MG63 (cell line): ENCODE results near the gene RO60. TPM values are rescaled to one million over a fixed set of nuclear protein-coding genes. Genes with fewer than 3 reads are reported as not detected.

Source experiments
- DNase-seq: peaks from one replicate; pipeline ENCODE4 v3.0.0-alpha.2; 2020
- H3K27me3 ChIP-seq: fragments of 250-450 bp; sonication (Bioruptor Pico); 2 replicates; pipeline ENCODE4 v1.5.1; 2020; ENCODE audit warnings: mild to moderate bottlenecking, moderate library complexity
- H3K36me3 ChIP-seq: fragments of 250-450 bp; sonication (Bioruptor Pico); 2 replicates; pipeline ENCODE4 v1.5.1; 2020; ENCODE audit warnings: mild to moderate bottlenecking, moderate library complexity
- H3K4me3 ChIP-seq: fragments of 250-450 bp; sonication (Bioruptor Pico); 2 replicates; pipeline ENCODE4 v1.5.1; 2020; ENCODE audit warnings: mild to moderate bottlenecking, moderate library complexity
- H3K9me3 ChIP-seq: fragments of 250-450 bp; sonication (Bioruptor Pico); 2 replicates; pipeline ENCODE4 v1.5.1; 2020; ENCODE audit warnings: mild to moderate bottlenecking, moderate library complexity
- total RNA-seq: library from RNA; depleted of rRNA; stranded (reverse); fragments of >200 nt; shearing (Covaris generic); gene quantifications from 2 replicates; pipeline ENCODE4 v1.2.3, GENCODE V29; 2014; ENCODE audit warnings: low replicate concordance; rRNA removed

The RO60 gene
- total RNA-seq, 1 experiment from 2014 or later: 81.6 TPM

DNA sequence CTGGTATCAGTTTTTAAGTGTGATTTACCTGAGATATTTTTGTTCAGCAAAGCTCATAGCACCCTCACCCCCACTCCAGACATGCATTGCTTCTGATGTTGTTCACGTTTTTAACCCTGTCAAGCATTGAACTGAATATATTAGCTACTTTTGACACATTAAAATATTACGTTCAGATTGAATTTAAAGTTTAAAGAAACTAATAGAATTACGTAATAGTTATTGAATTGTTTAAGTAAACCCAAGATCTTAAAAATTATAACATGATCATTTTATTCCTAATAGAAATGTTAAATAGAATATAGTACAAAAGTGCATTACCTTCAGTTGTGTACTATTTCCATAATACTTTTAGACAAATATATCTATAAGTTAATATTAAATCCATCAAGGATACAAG, 26.9 kb downstream of the RO60 start:
- peaks cover 58% of the 10 kb centered on the region for H3K36me3 ChIP-seq
- H3K4me3 ChIP-seq: no peak overlapping the region
- DNase-seq: no peak

GRCh38 chr1:193087893-193088292, 28.5 kb downstream of the RO60 start:
- DNase-seq: no peak
- peaks cover 50% of the 10 kb centered on the region for H3K36me3 ChIP-seq
- H3K9me3 ChIP-seq: no peaks in the 10 kb centered on the region
- no peak overlapping the region for H3K4me3 ChIP-seq
- H3K27me3 ChIP-seq: no peaks in the 10 kb centered on the region

More for the DNA sequence above, 26.9 kb downstream of the RO60 start:
- H3K27me3 ChIP-seq: no peaks in the 10 kb centered on the region
- H3K9me3 ChIP-seq: no peaks in the 10 kb centered on the region

DNA sequence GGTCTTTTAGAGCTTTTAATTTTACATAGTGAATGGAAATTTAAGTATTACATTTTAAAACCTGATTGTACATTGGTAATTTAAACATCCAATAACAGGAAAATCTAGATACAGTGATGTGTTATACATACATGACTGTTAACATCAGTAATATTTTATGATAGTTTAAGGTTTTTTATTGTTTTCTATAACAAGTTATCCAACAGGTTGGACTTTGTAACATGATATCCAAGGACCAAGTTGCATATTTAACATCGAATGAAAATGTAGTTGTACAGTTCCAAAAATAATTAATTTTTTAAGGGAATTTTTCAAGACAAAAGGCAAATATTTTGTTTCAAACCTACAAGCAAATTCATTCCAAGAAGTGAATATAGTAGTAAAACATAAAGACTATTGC, 31.5 kb downstream of the RO60 start:
- no peaks in the 10 kb centered on the region for H3K9me3 ChIP-seq
- peaks cover 49% of the 10 kb centered on the region for H3K36me3 ChIP-seq
- no peak overlapping the region for H3K4me3 ChIP-seq
- no peak for DNase-seq
- H3K27me3 ChIP-seq: no peaks in the 10 kb centered on the region

DNA sequence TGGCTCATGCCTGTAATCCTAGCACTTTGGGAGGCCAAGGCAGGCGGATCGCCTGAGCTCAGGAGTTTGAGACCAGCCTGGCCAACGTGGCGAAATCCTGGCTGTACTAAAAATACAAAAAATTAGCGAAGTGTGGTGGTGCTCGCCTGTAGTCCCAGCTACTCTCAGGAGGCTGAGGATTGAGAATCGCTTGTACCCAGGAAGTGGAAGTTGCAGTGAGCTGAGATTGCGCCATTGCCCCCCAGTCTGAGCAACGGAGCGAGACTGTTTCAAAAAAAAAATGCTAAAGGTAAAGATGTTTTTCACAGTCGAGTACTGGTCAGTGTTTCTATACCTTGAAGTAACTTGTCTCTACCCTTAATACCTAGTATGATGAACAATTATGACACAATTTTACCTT, 34.7 kb downstream of the RO60 start:
- Histone ChIP-seq H3K27me3 (no peaks in the 10 kb centered on the region), H3K9me3 (no peaks in the 10 kb centered on the region), H3K4me3 (no peak overlapping the region), H3K36me3 (peaks cover 69% of the 10 kb centered on the region)
- no peak for DNase-seq

- Histone ChIP-seq H3K9me3 (no peaks in the 10 kb centered on the region), H3K27me3 (no peaks in the 10 kb centered on the region), H3K36me3 (peaks cover 32% of the 10 kb centered on the region), H3K4me3 (no peak overlapping the region)
- DNase-seq: no peak
Measured at GRCh38 chr1:193102662-193103061, 43.2 kb downstream of the RO60 start.

DNA sequence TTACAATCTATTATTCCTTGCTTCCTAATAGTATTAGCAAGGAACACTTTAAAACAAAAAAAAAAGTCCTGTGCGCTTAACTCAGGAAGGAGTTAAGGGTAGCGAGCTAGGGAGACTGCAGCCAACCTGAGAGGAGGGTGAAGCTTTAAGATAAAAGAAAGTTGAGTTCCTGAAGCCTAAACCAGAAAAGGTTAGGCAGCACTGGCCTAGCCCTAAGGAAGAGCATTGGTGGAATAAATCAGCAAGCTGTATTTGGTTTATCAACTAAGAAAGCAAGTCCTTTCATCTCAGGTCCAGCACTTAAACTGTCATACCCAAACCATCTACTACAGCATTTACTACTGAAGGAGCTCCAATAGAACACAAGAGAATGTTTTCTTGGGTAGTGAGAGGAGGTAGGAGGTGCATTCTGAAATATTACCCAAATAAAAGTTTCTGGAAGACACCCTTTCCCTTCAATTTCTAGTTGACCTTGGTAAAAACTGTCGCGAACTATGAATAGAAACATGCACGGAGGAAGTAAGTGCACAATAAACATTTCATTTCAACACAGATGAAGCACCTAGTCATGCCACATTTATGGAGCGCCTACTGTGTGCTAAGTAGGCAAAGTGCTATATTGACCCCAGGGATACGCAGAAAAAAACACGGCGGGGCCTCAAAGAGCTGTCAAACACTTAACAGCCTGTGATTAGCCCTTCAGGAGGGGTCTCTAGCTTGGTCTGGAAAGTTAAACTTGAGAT, 44.5 kb downstream of the RO60 start:
- no peak for DNase-seq

GRCh38 chr1:193104502-193104906, 45.1 kb downstream of the RO60 start:
- Histone ChIP-seq H3K36me3 (peaks cover 15% of the 10 kb centered on the region), H3K4me3 (peak overlapping the region; percentile 80), H3K27me3 (no peaks in the 10 kb centered on the region), H3K9me3 (no peaks in the 10 kb centered on the region)
- peak; percentile 63 for DNase-seq

More for the DNA sequence above, 44.5 kb downstream of the RO60 start:
- Histone ChIP-seq H3K4me3 (peak overlapping the region; percentile 80), H3K27me3 (no peaks in the 10 kb centered on the region), H3K9me3 (no peaks in the 10 kb centered on the region), H3K36me3 (peaks cover 20% of the 10 kb centered on the region)

DNA sequence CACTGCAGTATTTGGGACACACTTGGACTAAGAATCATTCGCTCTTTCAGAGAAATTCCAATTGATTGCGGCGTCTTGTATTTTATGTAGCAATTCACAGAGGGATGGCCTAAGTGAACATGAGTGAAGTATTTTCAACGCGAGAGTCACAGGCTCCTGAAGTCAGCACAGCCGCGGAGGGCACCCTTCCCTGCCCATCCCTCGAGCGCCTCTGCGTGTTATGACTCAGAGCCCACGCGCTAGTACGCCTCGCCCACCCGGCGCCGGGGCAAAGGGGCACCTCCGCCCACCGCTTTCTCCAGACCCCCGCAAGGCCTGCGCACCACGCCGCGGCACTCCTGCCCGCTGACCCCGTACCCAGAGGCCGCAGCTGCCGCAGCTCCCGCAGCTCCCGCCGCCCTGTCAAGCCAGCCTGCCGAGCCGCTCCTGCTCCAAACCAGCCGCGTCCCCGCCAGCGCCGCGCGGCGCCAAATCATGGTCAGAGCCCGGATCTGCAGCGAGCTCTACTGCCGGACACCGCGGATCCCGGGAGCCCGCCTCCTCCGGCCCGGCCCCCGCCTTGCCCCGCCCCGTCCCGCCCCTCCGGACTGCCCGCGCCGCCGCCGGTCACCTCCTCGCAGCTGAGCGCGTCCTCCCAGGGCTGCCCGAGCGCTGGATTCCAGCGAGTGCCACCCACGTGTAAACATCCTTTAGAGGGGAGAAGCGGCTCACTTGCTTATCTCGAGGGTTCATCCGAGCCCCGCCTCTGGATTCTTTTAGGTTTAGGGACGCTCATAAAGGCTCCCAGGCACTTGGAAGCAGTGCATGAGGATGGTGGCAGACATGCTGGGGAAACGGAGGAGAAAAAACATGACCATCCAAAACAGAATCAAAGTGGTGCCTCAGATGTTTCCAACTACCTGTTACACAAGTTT, 45.8 kb downstream of the RO60 start, which contains the start of gene GLRX2:
Gene GLRX2, minus strand, starts transcription at position 508 of the 914 bp plus-strand sequence. Its CDS starts 32 bp downstream, at position 476.
- Histone ChIP-seq H3K36me3 (peaks cover 8% of the 10 kb centered on the region), H3K27me3 (no peaks in the 10 kb centered on the region), H3K9me3 (no peaks in the 10 kb centered on the region), H3K4me3 (peak within 1 kb of the TSS; percentile 80)
- peak; percentile 94 for DNase-seq

DNA sequence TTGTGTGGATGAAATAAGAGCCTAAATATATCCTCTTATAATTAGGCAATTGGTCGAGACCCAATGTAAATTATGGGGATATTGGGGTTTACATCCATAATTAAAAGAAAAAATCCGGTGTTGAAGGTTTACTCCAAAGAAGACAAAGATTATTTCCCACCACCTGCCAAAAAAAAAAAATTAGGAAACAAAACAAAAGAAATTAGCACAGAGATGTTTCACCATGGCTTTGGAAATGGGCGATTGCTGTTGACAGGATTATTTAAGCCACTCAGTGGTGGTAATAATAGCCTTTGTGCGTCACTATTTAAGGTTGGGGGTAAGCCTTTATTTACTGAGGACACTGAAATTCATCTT, 46.4 kb downstream of the RO60 start:
- DNase-seq: no peak
- no peaks in the 10 kb centered on the region for H3K27me3 ChIP-seq
- peak overlapping the region; percentile 80 for H3K4me3 ChIP-seq
- peaks cover 2% of the 10 kb centered on the region; the same call in 1 of the 2 replicates for H3K36me3 ChIP-seq
- no peaks in the 10 kb centered on the region for H3K9me3 ChIP-seq

- no peak overlapping the region for H3K4me3 ChIP-seq
- H3K27me3 ChIP-seq: no peaks in the 10 kb centered on the region
- DNase-seq: no peak
- no peaks in the 10 kb centered on the region; the same call in 1 of the 2 replicates for H3K36me3 ChIP-seq
- no peaks in the 10 kb centered on the region for H3K9me3 ChIP-seq
Measured at GRCh38 chr1:193108471-193108870, 49.1 kb downstream of the RO60 start.

Other genes starting within 250 kb of the RO60 start
- 70.5 and 143 TPM in 2 replicates for gene UCHL5, start 252 bp upstream of the RO60 start, total RNA-seq
- gene GLRX2, start 45.8 kb downstream of the RO60 start, total RNA-seq: 58.9 and 161 TPM in 2 replicates
- 19.8 and 26.5 TPM in 2 replicates for gene CDC73, start 62.4 kb downstream of the RO60 start, total RNA-seq
- not detected in 2 replicates for gene B3GALT2, start 127.0 kb downstream of the RO60 start, total RNA-seq